ENCODE measurements around the gene KCNE2.

KCNE2 gene, protein sequence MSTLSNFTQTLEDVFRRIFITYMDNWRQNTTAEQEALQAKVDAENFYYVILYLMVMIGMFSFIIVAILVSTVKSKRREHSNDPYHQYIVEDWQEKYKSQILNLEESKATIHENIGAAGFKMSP

DNA sequence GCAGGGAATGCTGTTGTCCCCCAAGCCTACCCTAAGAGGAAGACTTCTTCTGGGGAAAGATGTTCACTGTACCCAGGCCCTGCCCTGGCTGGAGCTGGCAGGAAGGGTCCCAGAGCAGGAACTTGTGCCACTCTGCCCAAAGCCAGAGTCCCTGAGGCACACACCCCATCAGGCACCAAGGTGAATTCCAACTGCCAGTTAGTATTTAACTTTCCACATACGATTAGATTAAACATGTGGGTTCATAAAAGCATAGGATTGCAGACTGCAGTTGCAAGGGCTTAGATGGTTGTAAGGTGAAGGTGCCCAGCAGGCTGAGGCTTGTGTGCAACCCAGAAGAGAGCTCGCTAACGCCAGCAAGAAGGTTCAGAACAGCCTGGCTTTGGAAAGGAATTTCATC lies at the start of gene KCNE2:
KCNE2 (plus strand) TSS at position 274 of the 400 bp plus-strand sequence. CDS start 6,473 bp downstream, outside the sequence.
- no peak within 1 kb of the TSS for H3K4me3 Mint-ChIP-seq
- peaks cover 21% of the 10 kb centered on the region for H3K27me3 Mint-ChIP-seq
- H3K27ac Mint-ChIP-seq, result no peak within 1 kb of the TSS
- H3K9me3 Mint-ChIP-seq, result peaks cover 2% of the 10 kb centered on the region
- peaks cover 8% of the 10 kb centered on the region for H3K4me1 Mint-ChIP-seq (ENCODE audit: low read depth)
- H3K36me3 Mint-ChIP-seq (ENCODE audit: low read depth), result no peaks in the 10 kb centered on the region

DNA sequence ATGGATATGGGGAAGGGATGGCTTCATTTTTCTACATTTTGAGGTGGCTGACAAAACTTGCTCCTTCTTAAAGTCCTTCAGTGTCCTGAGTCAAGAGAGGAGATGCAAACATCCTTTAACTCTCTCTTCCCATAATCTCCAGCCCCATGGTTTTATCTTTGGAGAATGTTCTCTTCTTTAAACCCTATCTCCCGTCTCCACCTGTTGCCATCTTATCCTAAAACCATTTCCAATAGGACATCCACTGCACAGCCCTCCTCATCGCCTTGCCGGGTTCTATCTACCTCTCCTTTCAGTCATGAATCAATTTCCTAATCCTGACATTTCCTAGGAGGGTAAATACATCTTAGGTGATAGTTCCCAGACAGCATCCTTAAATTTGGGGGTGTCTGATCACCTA lies 44.2 kb upstream of the KCNE2 start:
- H3K27ac Mint-ChIP-seq, result no peak overlapping the region
- peaks cover 6% of the 10 kb centered on the region for H3K27me3 Mint-ChIP-seq
- H3K4me1 Mint-ChIP-seq (ENCODE audit: low read depth), result no peaks in the 10 kb centered on the region
- H3K4me3 Mint-ChIP-seq, result no peak overlapping the region
- no peaks in the 10 kb centered on the region for H3K9me3 Mint-ChIP-seq
- no peaks in the 10 kb centered on the region for H3K36me3 Mint-ChIP-seq (ENCODE audit: low read depth)

DNA sequence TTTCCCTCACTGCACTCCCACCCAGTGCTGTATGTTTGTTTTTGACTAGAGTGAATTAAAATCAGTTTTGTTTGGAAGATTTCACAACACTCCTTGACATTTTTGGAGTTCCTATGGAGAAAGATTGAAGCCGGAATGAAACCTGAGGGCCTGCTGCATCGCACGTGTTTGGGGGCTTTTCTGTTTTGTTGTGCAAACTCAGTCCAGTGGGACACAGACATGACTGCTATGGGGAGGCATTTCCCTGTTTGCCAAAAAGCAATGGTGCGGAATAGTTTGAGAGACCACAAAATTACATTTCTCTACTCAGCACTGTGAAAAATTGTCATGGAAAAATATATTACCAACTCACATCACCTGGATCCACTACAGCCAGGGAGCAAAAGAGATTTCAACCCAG lies 43.8 kb upstream of the KCNE2 start:
- H3K4me3 Mint-ChIP-seq, result no peak overlapping the region

DNA sequence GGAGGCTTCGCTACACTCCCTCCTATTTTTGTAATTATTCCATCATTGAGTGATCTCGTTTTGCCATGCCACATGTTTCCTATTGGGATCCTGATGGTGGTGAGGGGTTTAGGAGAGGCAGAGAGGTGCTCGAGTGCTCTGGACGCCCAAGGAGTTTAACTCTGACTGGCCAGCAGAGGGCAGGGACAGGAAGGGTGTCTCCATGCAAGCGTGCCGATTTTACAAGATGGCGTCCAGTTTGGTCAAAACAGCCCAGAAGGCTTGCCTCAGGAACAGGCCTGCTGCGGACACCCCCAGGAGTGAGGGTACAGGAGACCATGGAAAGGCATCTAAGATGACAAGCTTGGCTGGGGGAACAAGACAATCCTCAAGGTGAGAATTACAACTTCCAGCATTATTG lies 33.8 kb upstream of the KCNE2 start:
- peaks cover 7% of the 10 kb centered on the region for H3K27me3 Mint-ChIP-seq
- no peak overlapping the region for H3K4me3 Mint-ChIP-seq
- no peaks in the 10 kb centered on the region for H3K4me1 Mint-ChIP-seq (ENCODE audit: low read depth)
- no peaks in the 10 kb centered on the region for H3K36me3 Mint-ChIP-seq (ENCODE audit: low read depth)
- peaks cover 6% of the 10 kb centered on the region for H3K9me3 Mint-ChIP-seq
- H3K27ac Mint-ChIP-seq, result no peak overlapping the region

More for the DNA sequence above, 43.8 kb upstream of the KCNE2 start:
- Mint-ChIP-seq H3K27me3 (peaks cover 6% of the 10 kb centered on the region), H3K36me3 (ENCODE audit: low read depth) (no peaks in the 10 kb centered on the region), H3K9me3 (no peaks in the 10 kb centered on the region), H3K4me1 (ENCODE audit: low read depth) (no peaks in the 10 kb centered on the region), H3K27ac (no peak overlapping the region)

DNA sequence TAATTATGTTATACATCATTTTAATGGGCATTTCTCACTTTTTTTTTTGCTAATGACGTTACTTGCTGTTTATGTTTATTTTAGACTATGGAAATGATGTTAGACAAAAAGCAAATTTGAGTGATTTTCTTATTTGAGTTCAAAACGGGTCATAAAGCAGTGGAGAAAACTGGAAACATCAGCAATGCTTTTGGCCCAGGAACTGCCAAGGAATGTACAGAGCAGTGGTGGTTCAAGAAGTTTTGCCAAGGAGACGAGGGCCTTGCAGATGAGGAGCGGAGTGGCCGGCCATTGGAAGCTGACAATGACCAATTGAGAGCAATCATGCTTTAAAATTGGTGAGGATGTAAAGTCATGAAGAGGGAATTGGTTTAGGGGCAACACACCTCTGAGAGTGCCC lies 32.1 kb upstream of the KCNE2 start:
- Mint-ChIP-seq H3K27me3 (peaks cover 7% of the 10 kb centered on the region), H3K9me3 (peaks cover 6% of the 10 kb centered on the region), H3K4me3 (no peak overlapping the region), H3K4me1 (ENCODE audit: low read depth) (no peaks in the 10 kb centered on the region), H3K36me3 (ENCODE audit: low read depth) (no peaks in the 10 kb centered on the region), H3K27ac (no peak overlapping the region)

DNA sequence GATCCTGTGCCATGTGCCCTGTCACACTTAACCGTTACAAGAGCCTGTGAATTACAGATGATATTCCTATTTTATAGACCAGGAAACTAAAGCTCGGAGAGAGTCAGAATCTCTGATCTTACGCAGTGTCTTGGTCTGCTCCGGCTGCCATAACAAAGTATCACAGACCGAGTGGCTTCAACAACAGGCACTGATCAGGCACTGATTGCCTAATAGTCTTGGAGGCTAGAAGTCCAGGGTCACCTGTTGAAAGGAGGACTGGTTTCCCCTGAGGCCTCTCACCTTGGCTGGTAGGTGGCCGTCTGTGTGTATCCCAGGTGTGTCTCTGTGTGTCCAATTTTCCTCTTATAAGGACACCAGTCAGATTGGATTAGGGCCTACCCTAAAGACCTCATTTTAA lies 31.5 kb upstream of the KCNE2 start:
- Mint-ChIP-seq H3K4me3 (no peak overlapping the region), H3K27ac (no peak overlapping the region), H3K9me3 (peaks cover 6% of the 10 kb centered on the region), H3K36me3 (ENCODE audit: low read depth) (no peaks in the 10 kb centered on the region), H3K4me1 (ENCODE audit: low read depth) (no peaks in the 10 kb centered on the region), H3K27me3 (peaks cover 7% of the 10 kb centered on the region)

GRCh38 chr21:34333121-34333739 lies 30.6 kb upstream of the KCNE2 start:
- no peak overlapping the region for H3K27ac Mint-ChIP-seq

GRCh38 chr21:34335316-34335715 lies 28.5 kb upstream of the KCNE2 start:
- Mint-ChIP-seq H3K27ac (no peak overlapping the region), H3K4me1 (ENCODE audit: low read depth) (peaks cover 5% of the 10 kb centered on the region), H3K9me3 (no peaks in the 10 kb centered on the region), H3K4me3 (no peak overlapping the region), H3K36me3 (ENCODE audit: low read depth) (no peaks in the 10 kb centered on the region), H3K27me3 (no peaks in the 10 kb centered on the region)

More at GRCh38 chr21:34333121-34333739, 30.6 kb upstream of the KCNE2 start:
- Mint-ChIP-seq H3K36me3 (ENCODE audit: low read depth) (no peaks in the 10 kb centered on the region), H3K27me3 (no peaks in the 10 kb centered on the region), H3K4me3 (no peak overlapping the region), H3K4me1 (ENCODE audit: low read depth) (no peaks in the 10 kb centered on the region), H3K9me3 (peaks cover 6% of the 10 kb centered on the region)

DNA sequence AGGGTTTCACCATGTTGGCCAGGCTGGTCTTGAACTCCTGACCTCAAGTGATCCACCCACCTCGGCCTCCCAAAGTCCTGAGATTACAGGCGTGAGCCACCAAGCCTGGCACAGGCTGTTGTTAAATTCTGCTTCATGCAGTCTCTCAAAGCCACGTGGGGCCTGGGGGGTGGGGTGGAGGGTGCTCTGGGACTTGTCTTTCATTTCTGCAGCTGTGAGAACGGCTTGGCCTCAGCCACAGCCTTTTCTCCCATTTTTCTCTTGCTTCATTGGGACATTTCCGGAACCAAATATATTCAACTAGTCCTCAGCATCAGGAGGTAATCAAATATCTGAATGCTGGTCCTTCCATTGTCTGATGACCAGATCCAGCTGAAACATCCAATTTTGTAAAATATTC lies 27.6 kb upstream of the KCNE2 start:
- H3K9me3 Mint-ChIP-seq, result no peaks in the 10 kb centered on the region
- H3K27ac Mint-ChIP-seq, result no peak overlapping the region
- H3K27me3 Mint-ChIP-seq, result no peaks in the 10 kb centered on the region
- no peak overlapping the region for H3K4me3 Mint-ChIP-seq
- H3K36me3 Mint-ChIP-seq (ENCODE audit: low read depth), result no peaks in the 10 kb centered on the region
- peaks cover 9% of the 10 kb centered on the region for H3K4me1 Mint-ChIP-seq (ENCODE audit: low read depth)

GRCh38 chr21:34336756-34337391 lies 26.9 kb upstream of the KCNE2 start:
- Mint-ChIP-seq H3K4me1 (ENCODE audit: low read depth) (peaks cover 9% of the 10 kb centered on the region), H3K9me3 (no peaks in the 10 kb centered on the region), H3K27ac (no peak overlapping the region), H3K36me3 (ENCODE audit: low read depth) (no peaks in the 10 kb centered on the region), H3K27me3 (no peaks in the 10 kb centered on the region), H3K4me3 (no peak overlapping the region)

DNA sequence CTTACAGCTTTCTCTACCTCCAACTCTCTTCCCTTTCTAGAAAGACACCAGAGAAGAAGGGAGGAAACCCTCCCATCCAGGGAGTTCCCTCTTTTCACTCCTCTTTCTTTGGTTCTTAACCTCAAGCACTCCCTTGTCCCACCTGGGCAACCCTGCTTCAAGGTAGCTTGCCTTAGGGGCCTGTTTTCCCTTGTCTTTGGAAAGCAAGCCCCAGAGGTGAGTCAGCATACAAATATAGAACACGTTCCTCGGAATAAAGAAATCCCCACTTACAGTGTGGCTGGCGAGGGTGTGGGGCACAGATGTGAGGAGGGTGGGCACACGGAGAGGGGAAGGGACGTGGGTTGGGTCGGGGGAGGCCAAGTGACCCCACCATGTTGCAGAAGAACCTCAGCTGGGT lies 26.1 kb upstream of the KCNE2 start:
- Mint-ChIP-seq H3K27ac (no peak overlapping the region), H3K27me3 (no peaks in the 10 kb centered on the region), H3K36me3 (ENCODE audit: low read depth) (no peaks in the 10 kb centered on the region), H3K4me1 (ENCODE audit: low read depth) (peaks cover 9% of the 10 kb centered on the region), H3K4me3 (no peak overlapping the region), H3K9me3 (no peaks in the 10 kb centered on the region)

DNA sequence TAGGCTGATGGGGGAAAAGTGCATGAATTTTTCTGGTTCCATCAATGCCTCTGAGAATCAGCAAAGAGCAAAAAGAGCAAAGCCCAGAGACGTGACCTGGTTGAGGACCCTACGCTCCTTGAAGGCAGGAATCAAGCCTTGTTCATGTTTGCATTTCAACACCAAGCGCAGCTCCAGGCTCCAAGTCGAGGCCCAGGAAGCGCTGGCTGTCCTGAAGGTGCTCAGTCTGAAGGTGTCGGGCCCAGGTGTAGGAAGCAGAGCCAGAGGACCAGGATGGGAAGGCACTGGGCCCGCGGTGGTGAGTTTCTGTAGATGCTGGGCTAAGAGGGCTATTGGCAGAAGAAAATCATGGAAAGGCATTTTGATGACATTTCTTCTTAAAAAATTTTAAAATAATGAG lies 25.6 kb upstream of the KCNE2 start:
- H3K4me1 Mint-ChIP-seq (ENCODE audit: low read depth), result peaks cover 9% of the 10 kb centered on the region
- no peaks in the 10 kb centered on the region for H3K36me3 Mint-ChIP-seq (ENCODE audit: low read depth)
- no peaks in the 10 kb centered on the region for H3K27me3 Mint-ChIP-seq
- no peaks in the 10 kb centered on the region for H3K9me3 Mint-ChIP-seq
- no peak overlapping the region for H3K4me3 Mint-ChIP-seq
- no peak overlapping the region for H3K27ac Mint-ChIP-seq

- H3K4me3 Mint-ChIP-seq, result no peak overlapping the region
- H3K36me3 Mint-ChIP-seq (ENCODE audit: low read depth), result no peaks in the 10 kb centered on the region
- H3K27me3 Mint-ChIP-seq, result no peaks in the 10 kb centered on the region
- no peak overlapping the region for H3K27ac Mint-ChIP-seq
- H3K9me3 Mint-ChIP-seq, result no peaks in the 10 kb centered on the region
- H3K4me1 Mint-ChIP-seq (ENCODE audit: low read depth), result peaks cover 9% of the 10 kb centered on the region
These were observed 23.7 kb upstream of the KCNE2 start for GRCh38 chr21:34340061-34340460.

DNA sequence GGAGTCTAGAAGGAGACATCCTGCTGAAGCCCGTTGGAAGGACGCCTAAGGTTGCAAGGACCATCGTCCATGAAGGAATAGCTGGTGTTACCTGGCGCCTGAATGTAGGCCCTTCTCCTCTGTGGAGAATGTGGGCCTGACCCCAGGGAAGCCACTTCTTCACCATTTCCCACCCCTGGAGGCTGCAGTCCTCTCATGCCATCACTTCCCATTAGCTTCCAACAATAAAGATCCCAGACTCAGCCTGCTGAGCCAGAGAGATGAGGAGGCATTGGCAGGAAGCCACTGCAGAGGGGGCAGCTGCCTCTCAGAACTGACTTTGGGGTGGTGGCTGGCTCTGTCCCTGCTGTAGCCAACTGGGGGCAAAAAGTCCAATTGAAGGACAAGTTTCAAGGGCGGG lies 21.3 kb upstream of the KCNE2 start:
- H3K4me1 Mint-ChIP-seq (ENCODE audit: low read depth), result peaks cover 9% of the 10 kb centered on the region
- H3K36me3 Mint-ChIP-seq (ENCODE audit: low read depth), result no peaks in the 10 kb centered on the region
- H3K27me3 Mint-ChIP-seq, result no peaks in the 10 kb centered on the region
- H3K4me3 Mint-ChIP-seq, result no peak overlapping the region
- H3K27ac Mint-ChIP-seq, result no peak overlapping the region
- H3K9me3 Mint-ChIP-seq, result no peaks in the 10 kb centered on the region

DNA sequence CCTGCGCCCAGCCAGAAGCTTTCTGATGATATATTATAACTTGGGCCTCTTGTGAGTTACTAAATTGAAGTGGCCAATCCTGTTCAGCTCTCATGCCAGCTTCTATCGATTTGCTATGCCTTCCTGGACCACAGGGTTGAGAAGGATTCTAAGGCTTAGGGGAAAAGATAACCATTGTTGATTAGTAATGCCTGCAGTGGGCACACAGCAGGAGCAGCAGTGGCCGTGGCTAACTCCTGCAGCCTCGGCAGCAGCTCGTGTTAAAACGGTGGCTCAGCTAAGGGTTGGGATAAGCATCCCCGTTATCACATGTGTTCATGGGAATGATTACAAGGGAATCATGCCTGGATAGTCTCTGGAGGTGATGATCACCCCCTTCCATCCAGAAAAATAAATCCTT lies 20.5 kb upstream of the KCNE2 start:
- Mint-ChIP-seq H3K4me3 (no peak overlapping the region), H3K9me3 (no peaks in the 10 kb centered on the region), H3K27me3 (no peaks in the 10 kb centered on the region), H3K4me1 (ENCODE audit: low read depth) (peaks cover 12% of the 10 kb centered on the region), H3K27ac (no peak overlapping the region), H3K36me3 (ENCODE audit: low read depth) (no peaks in the 10 kb centered on the region)
